Lung (tissue), 12 donors: Measurements from ENCODE around the gene KRT80. TPM values are rescaled to one million over a fixed set of nuclear protein-coding genes. Genes with fewer than 3 reads are reported as not detected.
A peak's percentile ranks its signal among the peaks of the same experiment; 100 is the strongest.

Experiments used
- ATAC-seq: fragments of 200-7000 bp; cut with Tn5 transposase; one replicate; pipeline ENCODE4 v1.9.1; 2020; ENCODE audit warnings: moderate number of reproducible peaks; ENCODE audit not compliant: insufficient read depth, low FRiP score
- DNase-seq, 3 donors: peaks; one replicate each; pipeline ENCODE4 v3.0.0-alpha.2; 2013 to 2017
- H3K27ac ChIP-seq, 2 donors: one replicate each; pipeline ENCODE4 v1.5.1; 2013; ENCODE audit warnings: mild to moderate bottlenecking in 2 of 2, moderate library complexity in 2 of 2, control low read depth in 1 of 2, inconsistent platforms in 1 of 2, low read depth in 1 of 2, low read length in 1 of 2
- H3K27me3 ChIP-seq, 3 donors: one replicate each; pipeline ENCODE4 v1.5.1; 2013; ENCODE audit warnings: low read length in 2 of 3; ENCODE audit not compliant: control insufficient read depth in 3 of 3, insufficient read depth in 3 of 3
- H3K36me3 ChIP-seq, 4 donors: one replicate each; pipeline ENCODE4 v1.5.1; 2013; ENCODE audit warnings: low read length in 4 of 4, mild to moderate bottlenecking in 1 of 4, moderate library complexity in 1 of 4; ENCODE audit not compliant: control insufficient read depth in 4 of 4, insufficient read depth in 4 of 4
- H3K4me1 ChIP-seq, 5 donors: one replicate each; pipeline ENCODE4 v1.5.1; 2013; ENCODE audit warnings: low read length in 5 of 5, mild to moderate bottlenecking in 2 of 5, moderate library complexity in 1 of 5; ENCODE audit not compliant: control insufficient read depth in 5 of 5, insufficient read depth in 5 of 5
- H3K4me3 ChIP-seq: one replicate; pipeline ENCODE4 v1.5.1; 2013; ENCODE audit warnings: mild to moderate bottlenecking, control low read depth, moderate library complexity
- H3K9ac ChIP-seq, 2 donors: one replicate each; pipeline ENCODE4 v1.5.1; 2013; ENCODE audit warnings: low read length in 2 of 2, control low read depth in 1 of 2; ENCODE audit not compliant: insufficient read depth in 1 of 2
- H3K9me3 ChIP-seq, 4 donors: one replicate each; pipeline ENCODE4 v1.5.1; 2013; ENCODE audit warnings: low read length in 3 of 4, mild to moderate bottlenecking in 1 of 4, moderate library complexity in 1 of 4; ENCODE audit not compliant: control insufficient read depth in 4 of 4, insufficient read depth in 3 of 4
- WGBS, 2 donors: extraction: QIAGEN DNeasy Blood & Tissue Kit; methylation state at CpG; one replicate each; pipeline ENCODE4 v1.1.7; 2013; 5-methylcytosine and 5-hydroxymethylcytosine counted together
- polyA plus RNA-seq, 2 donors: library from polyadenylated mRNA; stranded (reverse); fragments of 200-250 nt; gene quantifications; one replicate each; pipeline ENCODE4 v1.2.1, GENCODE V29; 2013
- total RNA-seq, 2 donors: library from RNA; depleted of rRNA in 1 of 2; stranded (reverse); fragments of >200 nt in 1 of 2; gene quantifications; one replicate each; pipeline ENCODE4 v1.2.1, GENCODE V29; 2014 to 2021
- TF ChIP-seq, protein P1 (sequence below): IDR thresholded peaks from 2 replicates; pipeline ENCODE4 v1.5.1; 2012; ENCODE audit warnings: mild to moderate bottlenecking; ENCODE audit errors: control extremely low read depth, extremely low read depth
- donor health status: control.
- donor health status: control.
- donor health status: Bipolar disorder and iron deficiency.
- donor health status: healthy.
- donor health status: DM: yes; HTN: yes; CAD: no.

Gene KRT80
- total and polyA plus RNA-seq, 4 donors: 1.8 to 15.5 (median 8.6) TPM

DNA sequence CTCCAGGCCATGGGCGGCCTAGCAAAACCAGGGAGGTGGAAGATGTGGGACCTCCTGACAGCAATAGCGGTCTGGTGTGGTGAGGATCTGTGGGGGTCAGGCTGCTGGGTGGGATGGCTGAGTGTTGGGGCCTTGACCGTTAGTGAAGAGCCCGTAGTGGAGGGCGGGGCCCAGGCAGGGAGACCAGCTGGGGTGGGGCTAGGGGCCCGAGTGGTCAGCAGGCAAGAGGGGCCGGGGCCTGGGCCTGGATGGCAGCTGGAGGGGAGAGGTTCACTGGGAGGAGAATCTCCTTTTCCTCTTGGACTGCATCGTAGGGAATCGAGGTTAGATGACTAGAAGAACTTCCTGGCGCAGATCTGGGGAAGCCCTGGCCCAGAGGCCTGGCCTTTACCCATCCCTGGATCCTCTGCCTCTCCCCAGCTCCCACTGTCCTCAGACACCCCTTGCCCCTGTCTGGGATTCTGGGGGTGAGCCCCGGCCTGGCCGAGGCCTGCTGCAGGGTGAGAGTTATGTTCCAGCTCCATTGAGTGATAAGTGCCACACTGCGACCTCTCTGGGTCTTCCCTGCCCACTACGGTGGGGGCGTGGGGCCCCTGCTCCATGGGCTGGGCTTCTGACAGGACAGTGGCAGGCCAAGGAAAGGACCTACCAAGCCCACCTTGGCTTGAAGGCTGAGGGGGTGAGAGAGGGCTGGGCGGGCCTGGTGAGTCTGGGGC is 47.1 kb downstream of the KRT80 start:
- Histone ChIP-seq H3K27ac (peak overlapping the region in 1 of 2 donors; percentile 48), H3K36me3 (no peaks in the 10 kb centered on the region), H3K27me3 (no peaks in the 10 kb centered on the region), H3K9me3 (no peaks in the 10 kb centered on the region), H3K4me1 (peaks cover 0 to 31% (median 8%) of the 10 kb centered on the region in 5 donors), H3K4me3 (no peak overlapping the region), H3K9ac (no peak overlapping the region)
- TF ChIP-seq, protein P1, sequence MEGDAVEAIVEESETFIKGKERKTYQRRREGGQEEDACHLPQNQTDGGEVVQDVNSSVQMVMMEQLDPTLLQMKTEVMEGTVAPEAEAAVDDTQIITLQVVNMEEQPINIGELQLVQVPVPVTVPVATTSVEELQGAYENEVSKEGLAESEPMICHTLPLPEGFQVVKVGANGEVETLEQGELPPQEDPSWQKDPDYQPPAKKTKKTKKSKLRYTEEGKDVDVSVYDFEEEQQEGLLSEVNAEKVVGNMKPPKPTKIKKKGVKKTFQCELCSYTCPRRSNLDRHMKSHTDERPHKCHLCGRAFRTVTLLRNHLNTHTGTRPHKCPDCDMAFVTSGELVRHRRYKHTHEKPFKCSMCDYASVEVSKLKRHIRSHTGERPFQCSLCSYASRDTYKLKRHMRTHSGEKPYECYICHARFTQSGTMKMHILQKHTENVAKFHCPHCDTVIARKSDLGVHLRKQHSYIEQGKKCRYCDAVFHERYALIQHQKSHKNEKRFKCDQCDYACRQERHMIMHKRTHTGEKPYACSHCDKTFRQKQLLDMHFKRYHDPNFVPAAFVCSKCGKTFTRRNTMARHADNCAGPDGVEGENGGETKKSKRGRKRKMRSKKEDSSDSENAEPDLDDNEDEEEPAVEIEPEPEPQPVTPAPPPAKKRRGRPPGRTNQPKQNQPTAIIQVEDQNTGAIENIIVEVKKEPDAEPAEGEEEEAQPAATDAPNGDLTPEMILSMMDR: no peak
- ATAC-seq (no peak), DNase-seq (no peak)
- WGBS, 2 donors: 85 to 90% methylated on average over 16 of the region's 16 CpGs

DNA sequence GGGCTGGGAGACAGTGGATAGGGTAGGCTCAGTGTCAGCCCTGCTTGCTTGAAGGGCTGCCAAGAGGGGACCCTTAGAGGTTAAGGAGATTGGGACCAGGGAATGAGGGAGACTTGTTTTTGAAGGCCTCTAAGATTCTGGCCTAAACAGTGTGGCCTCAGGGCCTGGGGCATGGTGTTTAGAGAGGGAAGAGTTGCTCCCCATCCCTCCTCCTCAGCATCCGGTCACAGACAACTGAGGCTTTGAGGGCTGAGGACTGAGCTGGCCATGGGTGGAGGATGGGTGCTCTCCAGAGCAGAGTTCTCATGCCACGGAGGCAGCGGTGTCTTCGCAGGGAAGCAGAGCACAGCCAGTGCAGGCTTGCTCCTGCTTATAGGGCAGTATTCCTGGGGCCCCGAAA is 49.4 kb downstream of the KRT80 start:
- H3K27ac ChIP-seq: no peak overlapping the region
- TF ChIP-seq, protein P1: no peak
- no peaks in the 10 kb centered on the region for H3K36me3 ChIP-seq
- H3K9ac ChIP-seq: no peak overlapping the region
- no peak for DNase-seq
- WGBS, 2 donors: 79 to 92% methylated on average over 5 of the region's 5 CpGs
- no peaks in the 10 kb centered on the region for H3K9me3 ChIP-seq
- H3K4me3 ChIP-seq: no peak overlapping the region
- no peaks in the 10 kb centered on the region for H3K27me3 ChIP-seq
- ATAC-seq: no peak
- peaks cover 0 to 21% (median 0%) of the 10 kb centered on the region in 5 donors for H3K4me1 ChIP-seq

DNA sequence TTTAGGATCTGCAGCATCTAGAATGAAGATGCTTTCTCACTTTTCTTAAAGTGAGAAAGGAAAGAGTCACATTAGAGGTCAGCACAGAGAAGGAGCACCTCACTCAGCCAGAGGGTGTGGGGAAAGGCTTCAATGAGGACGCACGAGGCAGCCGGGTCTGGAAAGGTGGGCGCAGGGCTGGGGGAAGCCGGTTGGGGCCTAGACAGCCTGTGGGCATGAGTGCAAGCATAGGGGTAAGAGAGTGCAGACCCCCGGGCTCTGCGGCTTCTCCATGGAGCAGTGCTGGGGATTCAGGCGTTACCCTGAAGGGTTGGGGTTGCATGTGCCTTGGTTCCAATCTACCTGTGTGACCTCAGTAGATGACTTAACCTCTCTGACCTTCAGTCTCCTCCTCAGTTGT is 49.9 kb downstream of the KRT80 start:
- Histone ChIP-seq H3K27me3 (no peaks in the 10 kb centered on the region), H3K27ac (no peak overlapping the region), H3K4me1 (peaks cover 0 to 19% (median 0%) of the 10 kb centered on the region in 5 donors), H3K9ac (no peak overlapping the region), H3K36me3 (no peaks in the 10 kb centered on the region), H3K4me3 (no peak overlapping the region), H3K9me3 (no peaks in the 10 kb centered on the region)
- ATAC-seq: no peak
- 91 to 93% methylated on average over 8 of the region's 8 CpGs for WGBS, 2 donors
- TF ChIP-seq, protein P1: no peak
- DNase-seq: no peak

DNA sequence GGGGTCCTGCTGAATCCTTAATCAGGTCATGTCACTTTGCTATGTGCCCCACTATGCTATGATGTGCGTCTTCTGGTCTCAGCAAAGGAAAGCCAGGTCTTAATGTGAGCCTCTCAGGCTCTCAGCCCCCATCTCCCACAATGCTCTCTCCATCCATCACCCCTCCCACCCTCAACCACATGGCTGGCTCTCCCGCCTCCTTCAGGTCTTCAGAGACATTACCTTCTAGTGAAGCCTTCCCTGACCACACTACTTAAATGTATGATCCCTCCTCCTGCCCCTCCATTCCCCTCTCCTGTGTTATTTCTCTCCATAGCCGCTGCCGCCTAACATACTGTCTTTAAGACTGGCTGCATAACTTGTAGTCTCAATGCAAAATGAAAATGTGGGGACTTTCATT is 50.5 kb downstream of the KRT80 start:
- H3K4me3 ChIP-seq: no peak overlapping the region
- no peak overlapping the region for H3K9ac ChIP-seq
- no peak overlapping the region for H3K27ac ChIP-seq
- WGBS, 2 donors: 91 to 92% methylated on average over 4 of the region's 4 CpGs
- H3K36me3 ChIP-seq: no peaks in the 10 kb centered on the region
- peaks cover 0 to 14% (median 0%) of the 10 kb centered on the region in 5 donors for H3K4me1 ChIP-seq
- H3K9me3 ChIP-seq: no peaks in the 10 kb centered on the region
- DNase-seq: no peak
- H3K27me3 ChIP-seq: no peaks in the 10 kb centered on the region
- TF ChIP-seq, protein P1: no peak
- no peak for ATAC-seq
